Activated CD4-positive, alpha-beta T cell treated with anti-CD3 and anti-CD28 coated beads for 36 hours (primary cell): ENCODE measurements around the gene ACTN4. TPM values are rescaled to one million over a fixed set of nuclear protein-coding genes. Genes with fewer than 3 reads are reported as not detected.

ENCODE experiments used
- ATAC-seq: fragments of 200-7000 bp; cut with Tn5 transposase; one replicate; pipeline ENCODE4 v1.10.0; 2021; ENCODE audit warnings: mild to moderate bottlenecking, moderate library complexity
- CTCF ChIA-PET: fragments of 350-600 bp; sonication (Branson Sonifier 250); formaldehyde crosslinking; loops from one replicate; lab custom pipeline; 2021; ENCODE audit warnings: antibody characterized with exemption; lab: Charles Lee
- POLR2A ChIA-PET: fragments of 350-600 bp; sonication (Branson Sonifier 250); formaldehyde crosslinking; loops from one replicate; lab custom pipeline; 2021; ENCODE audit warnings: antibody characterized with exemption, inconsistent platforms; lab: Charles Lee
- DNase-seq: peaks from one replicate; pipeline ENCODE4 v3.0.0-alpha.2; 2020
- H3K27ac Mint-ChIP-seq: one replicate; pipeline ENCODE4 v1.8.0; 2021; ENCODE audit warnings: mixed read lengths
- H3K27me3 Mint-ChIP-seq: one replicate; pipeline ENCODE4 v1.8.0; 2021; ENCODE audit warnings: mixed read lengths
- H3K36me3 Mint-ChIP-seq: one replicate; pipeline ENCODE4 v1.8.0; 2021; ENCODE audit warnings: low read depth, mixed read lengths
- H3K4me1 Mint-ChIP-seq: one replicate; pipeline ENCODE4 v1.8.0; 2021; ENCODE audit warnings: mixed read lengths
- H3K4me3 Mint-ChIP-seq: one replicate; pipeline ENCODE4 v1.8.0; 2021; ENCODE audit warnings: mild to moderate bottlenecking, moderate library complexity, mixed read lengths
- H3K9me3 Mint-ChIP-seq: one replicate; pipeline ENCODE4 v1.8.0; 2021; ENCODE audit warnings: low read depth, mixed read lengths
- intact Hi-C, 2 experiments: fragments of 100-400 bp; cut with DNase I in 1 of 2; cut with micrococcal nuclease in 1 of 2; formaldehyde crosslinking; loops; one replicate each; pipeline versions ENCODE4 v1.14.2 to v1.15.1; 2022 to 2024; cut with DNase I, micrococcal nuclease
- total RNA-seq, 2 experiments: library from RNA; stranded (reverse); gene quantifications; one replicate each; pipeline ENCODE4 v1.2.3, GENCODE V29; 2021

Gene ACTN4
- total RNA-seq, 2 experiments from 2014 or later, result 181 to 182 TPM

GRCh38 chr19:38736036-38736412, 88.6 kb downstream of the ACTN4 start:
- no peak overlapping the region for H3K4me3 Mint-ChIP-seq

GRCh38 chr19:38736413-38737280, 89.2 kb downstream of the ACTN4 start:
- ChIA-PET POLR2A (interaction anchor here (0.6 kb wide), 1 partner anchor 47 kb away, joined by 5 read pairs; no protein-coding TSS in a partner anchor), CTCF (interaction anchor here (0.6 to 1.3 kb wide), 3 partner anchors 10 to 95 kb away, joined by 3 to 4 read pairs (median 3); partner anchors contain the start of gene ECH1)
- H3K36me3 Mint-ChIP-seq, result no peaks in the 10 kb centered on the region
- peaks cover 7% of the 10 kb centered on the region for H3K27me3 Mint-ChIP-seq
- DNase-seq, result peak; percentile 89
- intact Hi-C loops, result loop anchor here in 1 of 2 experiments (1.0 to 5.0 kb wide), 7 partner anchors 95 to 349 kb away; partner anchors contain the start of genes ECH1, GGN, MRPS12 and NFKBIB
- H3K27ac Mint-ChIP-seq, result no peak overlapping the region
- ATAC-seq, result peak; percentile 40
- H3K9me3 Mint-ChIP-seq, result no peaks in the 10 kb centered on the region
- H3K4me3 Mint-ChIP-seq, result peak overlapping the region; percentile 60
- H3K4me1 Mint-ChIP-seq, result peaks cover 33% of the 10 kb centered on the region

More at GRCh38 chr19:38736036-38736412, 88.6 kb downstream of the ACTN4 start:
- Mint-ChIP-seq H3K27ac (no peak overlapping the region), H3K9me3 (no peaks in the 10 kb centered on the region), H3K4me1 (peaks cover 33% of the 10 kb centered on the region), H3K36me3 (no peaks in the 10 kb centered on the region), H3K27me3 (peaks cover 7% of the 10 kb centered on the region)
- ChIA-PET CTCF (no interaction called here), POLR2A (no interaction called here)
- intact Hi-C loops, result loop anchor here in 1 of 2 experiments (1.0 to 5.0 kb wide), 6 partner anchors 95 to 349 kb away; partner anchors contain the start of genes ECH1, GGN, MRPS12 and NFKBIB
- peak; percentile 42 for ATAC-seq
- DNase-seq, result peak; percentile 82

GRCh38 chr19:38737281-38737865, 89.9 kb downstream of the ACTN4 start:
- Mint-ChIP-seq H3K9me3 (no peaks in the 10 kb centered on the region), H3K27me3 (peaks cover 7% of the 10 kb centered on the region), H3K4me3 (peak overlapping the region; percentile 49), H3K36me3 (no peaks in the 10 kb centered on the region), H3K27ac (peak overlapping the region; percentile 65), H3K4me1 (peaks cover 33% of the 10 kb centered on the region)
- ATAC-seq, result no peak
- DNase-seq, result no peak
- ChIA-PET CTCF (interaction anchor here (0.6 to 1.3 kb wide), 5 partner anchors 9 to 95 kb away, joined by 3 to 5 read pairs (median 3); partner anchors contain the start of gene ECH1), POLR2A (no interaction called here)
- intact Hi-C loops, result loop anchor here in 1 of 2 experiments (1.0 to 5.0 kb wide), 4 partner anchors 101 to 350 kb away; partner anchors contain the start of genes GGN and SPRED3

- ATAC-seq, result no peak
- ChIA-PET POLR2A (no interaction called here), CTCF (interaction anchor here (0.6 to 1.3 kb wide), 4 partner anchors 10 to 433 kb away, joined by 3 to 5 read pairs (median 4); partner anchors contain the start of gene ECH1)
- Mint-ChIP-seq H3K36me3 (no peaks in the 10 kb centered on the region), H3K27ac (peak overlapping the region; percentile 65), H3K4me1 (peaks cover 33% of the 10 kb centered on the region), H3K27me3 (peaks cover 7% of the 10 kb centered on the region), H3K9me3 (no peaks in the 10 kb centered on the region), H3K4me3 (peak overlapping the region; percentile 49)
- intact Hi-C loops, result loop anchor here in 1 of 2 experiments (1.0 to 5.0 kb wide), 4 partner anchors 101 to 351 kb away; partner anchors contain the start of genes GGN and SPRED3
- DNase-seq, result no peak
These were observed 90.7 kb downstream of the ACTN4 start for GRCh38 chr19:38737921-38738737.

DNA sequence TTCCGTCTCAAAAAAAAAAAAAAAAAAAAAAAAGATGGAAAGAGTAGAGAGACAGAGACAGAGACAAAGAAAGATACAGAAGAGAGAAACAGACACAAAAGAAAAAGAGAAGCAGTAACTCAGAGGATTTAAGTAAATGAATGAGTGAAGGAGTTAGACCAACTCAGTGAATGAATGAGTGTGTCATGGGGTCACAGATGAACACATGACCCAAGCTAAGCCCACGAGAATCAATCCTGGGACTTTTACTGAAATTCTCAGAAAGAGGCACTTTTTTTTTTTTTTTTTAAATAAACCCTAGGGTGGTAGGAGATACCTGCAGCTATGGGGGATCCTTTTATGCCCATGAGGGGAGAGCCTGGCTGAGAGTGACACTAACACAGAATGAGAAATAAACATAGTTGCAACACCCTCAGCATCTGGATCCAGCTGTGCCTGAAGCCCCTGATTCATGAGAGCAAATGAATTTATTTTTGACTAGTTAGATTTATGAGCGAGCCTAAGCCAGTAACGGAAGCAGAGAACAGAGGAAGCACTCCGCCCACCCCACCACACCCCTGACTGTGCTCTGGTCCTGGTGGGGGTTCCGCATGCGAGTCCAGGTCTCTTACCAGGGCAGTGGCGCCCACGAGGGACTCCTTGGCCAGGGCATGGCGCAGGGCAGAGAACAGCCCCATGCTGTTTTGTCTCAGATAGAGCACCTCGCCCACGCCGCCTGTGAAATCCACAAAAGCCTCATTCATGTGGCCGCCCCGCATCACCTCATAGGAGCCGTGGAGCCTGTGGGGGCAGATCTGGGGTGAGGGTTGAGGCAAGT, 92.2 kb downstream of the ACTN4 start:
- ChIA-PET POLR2A (no interaction called here), CTCF (interaction anchor here (0.7 to 1.2 kb wide), 3 partner anchors 13 to 436 kb away, joined by 3 to 5 read pairs (median 4); partner anchors contain the start of gene C19orf33)
- Mint-ChIP-seq H3K4me1 (peaks cover 25% of the 10 kb centered on the region), H3K36me3 (no peaks in the 10 kb centered on the region), H3K9me3 (no peaks in the 10 kb centered on the region), H3K4me3 (no peak overlapping the region), H3K27me3 (peaks cover 7% of the 10 kb centered on the region), H3K27ac (no peak overlapping the region)
- intact Hi-C loops, result loop anchor here in 1 of 2 experiments (5.0 kb wide), 2 partner anchors 208 to 352 kb away; partner anchors contain the start of genes GGN and SPRED3
- DNase-seq (peak; percentile 39), ATAC-seq (no peak)

DNA sequence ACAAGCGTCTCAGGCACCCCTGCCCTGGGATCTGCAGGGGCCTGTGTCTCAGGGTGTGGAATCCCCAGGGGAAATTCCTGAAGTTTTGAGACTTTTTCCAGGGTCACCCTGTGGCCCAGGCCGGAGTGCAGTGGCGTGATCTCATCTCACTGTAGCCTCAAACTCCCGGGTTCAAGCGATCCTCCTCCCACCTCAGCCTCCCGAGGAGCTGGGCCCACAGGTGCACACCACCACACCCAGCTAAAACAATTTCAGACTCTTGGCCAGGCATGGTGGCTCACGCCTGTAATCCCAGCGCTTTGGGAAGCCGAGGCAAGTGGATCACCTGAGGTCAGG, 92.8 kb downstream of the ACTN4 start:
- DNase-seq (no peak), ATAC-seq (no peak)
- POLR2A ChIA-PET, result no interaction called here
- intact Hi-C loops, result no loop called here
- H3K9me3 Mint-ChIP-seq, result no peaks in the 10 kb centered on the region
- no peak overlapping the region for H3K4me3 Mint-ChIP-seq
- H3K27me3 Mint-ChIP-seq, result peaks cover 7% of the 10 kb centered on the region
- no peaks in the 10 kb centered on the region for H3K36me3 Mint-ChIP-seq
- CTCF ChIA-PET, result interaction anchor here (0.9 to 1.2 kb wide), 2 partner anchors 14 to 189 kb away, joined by 3 to 4 read pairs; no protein-coding TSS in a partner anchor
- no peak overlapping the region for H3K27ac Mint-ChIP-seq
- peaks cover 20% of the 10 kb centered on the region for H3K4me1 Mint-ChIP-seq

GRCh38 chr19:38740932-38741331, 93.5 kb downstream of the ACTN4 start:
- no peak for ATAC-seq
- peaks cover 7% of the 10 kb centered on the region for H3K27me3 Mint-ChIP-seq
- H3K9me3 Mint-ChIP-seq, result no peaks in the 10 kb centered on the region
- peaks cover 17% of the 10 kb centered on the region for H3K4me1 Mint-ChIP-seq
- DNase-seq, result no peak
- ChIA-PET CTCF (interaction anchor here (0.6 to 1.2 kb wide), 3 partner anchors 70 to 401 kb away, joined by 3 to 4 read pairs (median 3); no protein-coding TSS in a partner anchor), POLR2A (no interaction called here)
- intact Hi-C loops, result no loop called here
- H3K27ac Mint-ChIP-seq, result no peak overlapping the region
- H3K36me3 Mint-ChIP-seq, result no peaks in the 10 kb centered on the region
- H3K4me3 Mint-ChIP-seq, result no peak overlapping the region

DNA sequence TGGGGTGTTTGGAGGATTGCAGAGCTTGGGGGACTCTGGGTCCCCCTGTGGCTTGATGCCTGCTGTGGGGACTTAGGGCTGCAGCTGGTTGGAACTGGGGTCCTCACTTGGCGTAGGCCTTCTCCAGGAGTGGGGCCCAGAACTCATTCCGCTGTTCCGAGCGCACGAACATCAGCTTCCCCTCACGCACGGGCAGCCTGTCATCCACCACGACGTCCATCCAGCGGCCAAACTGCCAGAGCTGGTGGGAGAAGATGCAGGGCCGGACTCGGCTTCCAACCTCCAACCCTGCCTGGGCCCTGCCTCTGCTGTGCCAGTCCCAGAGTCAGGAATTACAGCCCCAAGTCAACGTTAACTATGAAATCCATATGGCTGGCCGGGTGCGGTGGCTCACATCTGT, 94.2 kb downstream of the ACTN4 start:
- Mint-ChIP-seq H3K36me3 (no peaks in the 10 kb centered on the region), H3K27ac (no peak overlapping the region), H3K4me1 (peaks cover 14% of the 10 kb centered on the region), H3K27me3 (peaks cover 6% of the 10 kb centered on the region), H3K9me3 (no peaks in the 10 kb centered on the region), H3K4me3 (no peak overlapping the region)
- ChIA-PET POLR2A (no interaction called here), CTCF (no interaction called here)
- no peak for DNase-seq
- ATAC-seq, result no peak
- intact Hi-C loops, result no loop called here

GRCh38 chr19:38742296-38742695, 94.8 kb downstream of the ACTN4 start:
- Mint-ChIP-seq H3K27me3 (peaks cover 6% of the 10 kb centered on the region), H3K36me3 (no peaks in the 10 kb centered on the region), H3K4me1 (peaks cover 13% of the 10 kb centered on the region), H3K27ac (no peak overlapping the region), H3K4me3 (no peak overlapping the region), H3K9me3 (no peaks in the 10 kb centered on the region)
- no peak for DNase-seq
- ChIA-PET POLR2A (interaction anchor here (0.6 kb wide), 1 partner anchor 740 kb away, joined by 3 read pairs; no protein-coding TSS in a partner anchor), CTCF (no interaction called here)
- ATAC-seq, result no peak
- intact Hi-C loops, result no loop called here

DNA sequence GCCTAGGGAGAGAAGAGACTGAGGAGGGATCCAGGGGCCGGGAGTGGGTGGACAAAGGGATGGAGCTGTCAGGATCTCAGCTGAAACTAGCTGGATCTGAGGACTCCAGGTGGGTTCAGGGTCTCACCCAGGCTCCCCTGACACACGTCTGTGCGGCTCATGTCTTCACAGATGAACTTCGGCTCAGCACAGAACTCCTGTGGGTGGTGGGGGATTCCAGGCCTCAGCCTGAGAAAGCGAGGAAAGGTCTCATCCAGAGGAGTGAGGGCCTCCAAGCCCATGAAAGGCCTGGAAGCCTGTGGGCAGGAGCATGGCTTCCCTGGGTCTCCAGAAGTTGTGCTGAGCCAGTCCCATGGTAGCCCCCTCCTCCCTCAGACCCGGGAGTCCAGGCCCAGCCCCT, 95.5 kb downstream of the ACTN4 start:
- no peaks in the 10 kb centered on the region for H3K9me3 Mint-ChIP-seq
- CTCF ChIA-PET, result no interaction called here
- H3K27me3 Mint-ChIP-seq, result peaks cover 1% of the 10 kb centered on the region

More for the DNA sequence above, 95.5 kb downstream of the ACTN4 start:
- POLR2A ChIA-PET, result no interaction called here
- Mint-ChIP-seq H3K27ac (no peak overlapping the region), H3K4me3 (no peak overlapping the region), H3K4me1 (peaks cover 8% of the 10 kb centered on the region), H3K36me3 (no peaks in the 10 kb centered on the region)
- intact Hi-C loops, result no loop called here
- DNase-seq (no peak), ATAC-seq (no peak)
